Activated B cell treated with CpG ODN at 0.5 μM for 24 hours (primary cell): ENCODE data around the gene E2F2. TPM values are rescaled to one million over a fixed set of nuclear protein-coding genes. Genes with fewer than 3 reads are reported as not detected.
"Not testable (repeated sequence)": the region's sequence is repeated elsewhere in the genome, so short reads cannot be mapped to it uniquely, and the experiment has no call there.

Source experiments
- ATAC-seq: fragments of 200-7000 bp; cut with Tn5 transposase; one replicate; pipeline ENCODE4 v1.10.0; 2021; ENCODE audit warnings: low read depth, mild to moderate bottlenecking, moderate library complexity
- CTCF ChIA-PET: fragments of 350-600 bp; sonication (Branson Sonifier 250); formaldehyde crosslinking; loops from one replicate; lab custom pipeline; 2021; ENCODE audit warnings: antibody characterized with exemption; lab: Charles Lee
- POLR2A ChIA-PET: fragments of 350-600 bp; sonication (Branson Sonifier 250); formaldehyde crosslinking; loops from one replicate; lab custom pipeline; 2021; ENCODE audit warnings: antibody characterized with exemption; lab: Charles Lee
- DNase-seq: peaks from one replicate; pipeline ENCODE4 v3.0.0; 2022
- H3K27ac Mint-ChIP-seq: one replicate; pipeline ENCODE4 v1.8.0; 2020; ENCODE audit warnings: mixed read lengths
- H3K27me3 Mint-ChIP-seq: one replicate; pipeline ENCODE4 v1.8.0; 2021; ENCODE audit warnings: mixed read lengths
- H3K36me3 Mint-ChIP-seq: one replicate; pipeline ENCODE4 v1.8.0; 2021; ENCODE audit warnings: low read depth, mixed read lengths
- H3K4me1 Mint-ChIP-seq: one replicate; pipeline ENCODE4 v1.8.0; 2021; ENCODE audit warnings: mixed read lengths
- H3K4me3 Mint-ChIP-seq: one replicate; pipeline ENCODE4 v1.8.0; 2020; ENCODE audit warnings: mild to moderate bottlenecking, mixed read lengths
- H3K9me3 Mint-ChIP-seq: one replicate; pipeline ENCODE4 v1.8.0; 2020; ENCODE audit warnings: mixed read lengths
- CTCF ChIP-seq: fragments of 200-600 bp; IDR thresholded peaks from one replicate; pipeline ENCODE4 v1.8.0; 2022; ENCODE audit warnings: antibody characterized with exemption, mild to moderate bottlenecking
- intact Hi-C: fragments of 100-400 bp; cut with micrococcal nuclease; formaldehyde crosslinking; loops from one replicate; pipeline ENCODE4 v1.15.1; 2024
- total RNA-seq: library from RNA; stranded (reverse); gene quantifications from 2 replicates; pipeline ENCODE4 v1.2.3, GENCODE V29; 2022

The E2F2 gene
- total RNA-seq, 1 donor from 2014 or later, result 3.4 TPM

GRCh38 chr1:23509896-23510295 lies 21.1 kb downstream of the E2F2 start:
- no peak overlapping the region for H3K27ac Mint-ChIP-seq
- ChIA-PET CTCF (no interaction called here), POLR2A (interaction anchor here (0.6 kb wide), 1 partner anchor 166 kb away, joined by 3 read pairs; the partner anchor contains the start of gene HNRNPR)
- no peak overlapping the region for H3K4me3 Mint-ChIP-seq
- ATAC-seq (no peak), DNase-seq (no peak)
- peaks cover 2% of the 10 kb centered on the region for H3K4me1 Mint-ChIP-seq
- H3K36me3 Mint-ChIP-seq, result peaks cover 2% of the 10 kb centered on the region
- intact Hi-C loops, result no loop called here
- no peak for TF ChIP-seq CTCF
- no peaks in the 10 kb centered on the region for H3K9me3 Mint-ChIP-seq
- H3K27me3 Mint-ChIP-seq, result no peaks in the 10 kb centered on the region

GRCh38 chr1:23506376-23507107 lies 24.5 kb downstream of the E2F2 start:
- ATAC-seq, result no peak
- POLR2A ChIA-PET, result no interaction called here
- H3K36me3 Mint-ChIP-seq, result peaks cover 2% of the 10 kb centered on the region
- no peak for DNase-seq
- TF ChIP-seq CTCF, result no peak
- peaks cover 1% of the 10 kb centered on the region for H3K4me1 Mint-ChIP-seq
- no peaks in the 10 kb centered on the region for H3K9me3 Mint-ChIP-seq
- CTCF ChIA-PET, result interaction anchor here (4.1 kb wide), 1 partner anchor 9 kb away, joined by 19 read pairs; no protein-coding TSS in a partner anchor
- no peaks in the 10 kb centered on the region for H3K27me3 Mint-ChIP-seq
- H3K27ac Mint-ChIP-seq, result no peak overlapping the region
- no peak overlapping the region for H3K4me3 Mint-ChIP-seq
- intact Hi-C loops, result no loop called here

GRCh38 chr1:23505851-23506250 lies 25.2 kb downstream of the E2F2 start:
- Mint-ChIP-seq H3K4me3 (no peak overlapping the region), H3K9me3 (no peaks in the 10 kb centered on the region), H3K36me3 (peaks cover 2% of the 10 kb centered on the region), H3K27ac (no peak overlapping the region), H3K27me3 (no peaks in the 10 kb centered on the region), H3K4me1 (peaks cover 1% of the 10 kb centered on the region)
- intact Hi-C loops, result no loop called here
- no peak for TF ChIP-seq CTCF
- ChIA-PET CTCF (interaction anchor here (4.1 kb wide), 1 partner anchor 8 kb away, joined by 19 read pairs; no protein-coding TSS in a partner anchor), POLR2A (no interaction called here)
- no peak for ATAC-seq
- DNase-seq, result no peak

GRCh38 chr1:23504156-23504555 lies 26.9 kb downstream of the E2F2 start:
- H3K27ac Mint-ChIP-seq, CTCF ChIA-PET, POLR2A ChIA-PET, DNase-seq, H3K4me3 Mint-ChIP-seq, H3K9me3 Mint-ChIP-seq, ATAC-seq, H3K27me3 Mint-ChIP-seq, H3K4me1 Mint-ChIP-seq, intact Hi-C loops, H3K36me3 Mint-ChIP-seq: not testable (repeated sequence)

GRCh38 chr1:23502951-23503350 lies 28.1 kb downstream of the E2F2 start:
- no peak for DNase-seq
- CTCF ChIA-PET, result interaction anchor here (1.8 kb wide), 1 partner anchor 134 kb away, joined by 5 read pairs; no protein-coding TSS in a partner anchor
- Mint-ChIP-seq H3K27me3 (no peaks in the 10 kb centered on the region), H3K4me3 (no peak overlapping the region), H3K4me1 (peaks cover 8% of the 10 kb centered on the region), H3K36me3 (no peaks in the 10 kb centered on the region), H3K27ac (no peak overlapping the region), H3K9me3 (no peaks in the 10 kb centered on the region)
- no peak for TF ChIP-seq CTCF
- no peak for ATAC-seq
- POLR2A ChIA-PET, result interaction anchor here (0.5 to 1.5 kb wide), 2 partner anchors 37 to 121 kb away, joined by 3 to 5 read pairs; no protein-coding TSS in a partner anchor
- intact Hi-C loops, result no loop called here
